HepG2 (cell line): ENCODE measurements around the gene TFRC. TPM values are rescaled to one million over a fixed set of nuclear protein-coding genes. Genes with fewer than 3 reads are reported as not detected.
A peak's percentile ranks its signal among the peaks of the same experiment; 100 is the strongest.

Source experiments
- ATAD3A ChIP-seq: sonication (generic); formaldehyde crosslinking; IDR thresholded peaks from 2 replicates; pipeline ENCODE4 v1.4.0; 2020; ENCODE audit warnings: missing genetic modification reagents
- BRD4 ChIP-seq: sonication (generic); formaldehyde crosslinking; IDR thresholded peaks from 2 replicates; pipeline ENCODE4 v1.4.0; 2020; ENCODE audit warnings: missing genetic modification reagents
- IKZF1 ChIP-seq: fragments of 450-650 bp; IDR thresholded peaks from 2 replicates; pipeline ENCODE4 v1.7.1; 2016
- ISX ChIP-seq: sonication (generic); formaldehyde crosslinking; conservative IDR thresholded peaks from 2 replicates; pipeline ENCODE4 v1.5.0; 2020; ENCODE audit warnings: missing genetic modification reagents
- MTF1 ChIP-seq: sonication (generic); formaldehyde crosslinking; IDR thresholded peaks from 2 replicates; pipeline ENCODE4 v1.5.0; 2020; ENCODE audit warnings: missing genetic modification reagents
- RARA ChIP-seq: IDR thresholded peaks from 2 replicates; pipeline ENCODE4 v1.6.1; 2016; ENCODE audit warnings: missing genetic modification reagents, missing compliant biosample characterization
- RERE ChIP-seq: IDR thresholded peaks from 2 replicates; pipeline ENCODE4 v1.6.1; 2016; ENCODE audit warnings: low read depth, missing genetic modification reagents, missing compliant biosample characterization
- TCF12 ChIP-seq, 2 experiments: fragments of 450-650 bp in 1 of 2; sonication (generic) in 1 of 2; formaldehyde crosslinking in 1 of 2; IDR thresholded peaks; 2 replicates each; pipeline versions ENCODE4 v1.6.1 to v1.8.0; 2017 to 2022; ENCODE audit warnings: antibody characterized with exemption in 1 of 2, mild to moderate bottlenecking in 1 of 2, missing genetic modification reagents in 1 of 2, moderate library complexity in 1 of 2
- TFDP1 ChIP-seq: IDR thresholded peaks from 2 replicates; pipeline ENCODE4 v1.6.1; 2016; ENCODE audit warnings: missing compliant biosample characterization, missing genetic modification reagents, borderline replicate concordance
- ZBTB43 ChIP-seq: sonication (generic); formaldehyde crosslinking; conservative IDR thresholded peaks from 2 replicates; pipeline ENCODE4 v1.4.0; 2020; ENCODE audit warnings: missing genetic modification reagents
- ZFX ChIP-seq: sonication (generic); formaldehyde crosslinking; IDR thresholded peaks from 2 replicates; pipeline ENCODE4 v1.4.0; 2020; ENCODE audit warnings: mild to moderate bottlenecking, low read depth, missing genetic modification reagents, moderate library complexity
- ZNF263 ChIP-seq: sonication (generic); formaldehyde crosslinking; IDR thresholded peaks from 2 replicates; pipeline ENCODE4 v1.4.0; 2020; ENCODE audit warnings: missing genetic modification reagents
- ZNF609 ChIP-seq: sonication (generic); formaldehyde crosslinking; IDR thresholded peaks from 2 replicates; pipeline ENCODE4 v1.4.0; 2020; ENCODE audit warnings: mild to moderate bottlenecking, missing genetic modification reagents, borderline replicate concordance
- polyA plus RNA-seq, 8 experiments: library from polyadenylated mRNA; depleted of rRNA in 3 of 8; stranded (reverse) in 7 of 8; unstranded in 1 of 8; fragments of >200 nt; fragmentation: Illumina TruSeq in 4 of 8; extraction: Trizol in 4 of 8; gene quantifications; 2 replicates each; pipeline versions ENCODE4 v1.2.1 to v1.2.3, GENCODE V29; 2011 to 2016; ENCODE audit warnings: low read depth in 4 of 8, missing spikeins in 1 of 8, mixed read lengths in 1 of 8; ENCODE audit not compliant: insufficient read depth in 1 of 8
- total RNA-seq, 5 experiments: library from RNA; depleted of rRNA; stranded (reverse); fragments of >200 nt; fragmentation: Illumina TruSeq; extraction: Trizol; gene quantifications; 2 replicates each; pipeline ENCODE4 v1.2.3, GENCODE V29; 2016; ENCODE audit warnings: low read depth in 1 of 5
- TF ChIP-seq, protein P1 (sequence below): sonication (generic); formaldehyde crosslinking; IDR thresholded peaks from 2 replicates; pipeline ENCODE4 v1.8.1; 2023; ENCODE audit warnings: mild to moderate bottlenecking, missing genetic modification reagents, borderline replicate concordance

The TFRC gene
- total and polyA plus RNA-seq, 2 of the 13 experiments (the other 11 are each of a cell fraction or from before 2014, with no cell fraction given), result 188 to 274 TPM

DNA sequence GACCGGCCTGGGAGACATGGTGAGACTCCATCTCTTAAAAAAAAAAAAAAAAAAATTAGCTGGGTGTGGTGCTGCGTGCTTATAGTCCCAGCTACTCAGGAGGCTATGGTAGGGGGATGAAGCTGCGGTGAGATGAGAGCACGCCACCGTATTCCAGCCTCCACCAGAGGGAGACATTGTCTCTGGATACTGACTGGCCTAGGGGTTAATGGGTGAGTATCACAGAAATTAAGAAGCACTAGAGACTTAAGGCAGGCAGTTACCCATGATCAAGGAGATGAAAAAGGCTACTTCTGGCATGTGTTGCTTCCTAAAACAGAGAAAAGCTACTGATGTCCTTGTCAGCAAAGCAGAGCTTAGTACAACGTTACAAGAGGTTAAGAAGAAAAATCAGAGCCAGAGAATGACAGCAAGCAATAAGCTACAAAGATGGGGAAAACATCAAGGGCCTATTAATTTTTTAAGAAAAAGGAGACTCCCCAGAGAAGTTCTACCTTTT, 8.6 kb downstream of the TFRC start (continued):
- TF ChIP-seq ZBTB43 (CRISPR knock-in tag) (no peak), BRD4 (CRISPR knock-in tag) (no peak), IKZF1 (no peak), ATAD3A (CRISPR knock-in tag) (no peak), ZNF609 (CRISPR knock-in tag) (no peak), TCF12 (IDR thresholded peaks at IDR 0.05) (no peak), TCF12 (CRISPR knock-in tag; IDR thresholded peaks at IDR 0.05) (no peak), RARA (CRISPR knock-in tag) (no peak), ZNF263 (CRISPR knock-in tag) (0 out of 2 replicates have a peak, but pooled peaks have one; percentile 23), MTF1 (CRISPR knock-in tag) (no peak), RERE (CRISPR knock-in tag) (no peak), ISX (CRISPR knock-in tag) (no peak), TFDP1 (CRISPR knock-in tag) (no peak), ZFX (CRISPR knock-in tag) (no peak)
- TF ChIP-seq, protein P1, sequence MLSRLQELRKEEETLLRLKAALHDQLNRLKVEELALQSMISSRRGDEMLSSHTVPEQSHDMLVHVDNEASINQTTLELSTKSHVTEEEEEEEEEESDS, result no peak
